Activated CD4-positive, alpha-beta T cell treated with anti-CD3 and anti-CD28 coated beads, Interleukin-2, amount 10 ng/mL, durations not matched to agents 7 days and 5 days (primary cell): Measurements from ENCODE around the gene GIMAP8. TPM values are rescaled to one million over a fixed set of nuclear protein-coding genes. Genes with fewer than 3 reads are reported as not detected.
A peak's percentile ranks its signal among the peaks of the same experiment; 100 is the strongest.

Source experiments
- CTCF ChIA-PET: fragments of 350-600 bp; sonication (Branson Sonifier 250); formaldehyde crosslinking; loops from one replicate; lab custom pipeline; 2021; ENCODE audit warnings: antibody characterized with exemption; lab: Charles Lee
- POLR2A ChIA-PET: fragments of 350-600 bp; sonication (Branson Sonifier 250); formaldehyde crosslinking; loops from one replicate; lab custom pipeline; 2021; ENCODE audit warnings: antibody characterized with exemption; lab: Charles Lee
- DNase-seq: peaks from one replicate; pipeline ENCODE4 v3.0.0-alpha.2; 2020
- H3K27ac Mint-ChIP-seq: one replicate; pipeline ENCODE4 v1.8.0; 2021; ENCODE audit warnings: mild to moderate bottlenecking, moderate library complexity, mixed read lengths
- H3K27me3 Mint-ChIP-seq: one replicate; pipeline ENCODE4 v1.8.0; 2021; ENCODE audit warnings: mixed read lengths
- H3K36me3 Mint-ChIP-seq: one replicate; pipeline ENCODE4 v1.8.0; 2021; ENCODE audit warnings: low read depth, mixed read lengths
- H3K4me1 Mint-ChIP-seq: one replicate; pipeline ENCODE4 v1.8.0; 2021; ENCODE audit warnings: mixed read lengths
- H3K4me3 Mint-ChIP-seq: one replicate; pipeline ENCODE4 v1.8.0; 2021; ENCODE audit warnings: mild to moderate bottlenecking, moderate library complexity, mixed read lengths
- H3K9me3 Mint-ChIP-seq: one replicate; pipeline ENCODE4 v1.8.0; 2021; ENCODE audit warnings: mixed read lengths
- total RNA-seq, 2 experiments: library from RNA; stranded (reverse); gene quantifications; one replicate each; pipeline ENCODE4 v1.2.3, GENCODE V29; 2021

GIMAP8 gene
- total RNA-seq, 2 experiments from 2014 or later = 35.9 to 36.3 TPM

GRCh38 chr7:150458756-150459155 lies 8.3 kb downstream of the GIMAP8 start:
- peaks cover 100% of the 10 kb centered on the region for H3K36me3 Mint-ChIP-seq
- DNase-seq = no peak
- ChIA-PET POLR2A (no interaction called here), CTCF (interaction anchor here (2.5 kb wide), 1 partner anchor 10 kb away, joined by 8 read pairs; no protein-coding TSS in a partner anchor)
- H3K4me3 Mint-ChIP-seq = no peak overlapping the region
- H3K4me1 Mint-ChIP-seq = peaks cover 74% of the 10 kb centered on the region
- peaks cover 56% of the 10 kb centered on the region for H3K9me3 Mint-ChIP-seq
- no peak overlapping the region for H3K27ac Mint-ChIP-seq
- H3K27me3 Mint-ChIP-seq = no peaks in the 10 kb centered on the region

- CTCF ChIA-PET = no interaction called here
- Mint-ChIP-seq H3K27me3 (no peaks in the 10 kb centered on the region), H3K4me3 (no peak overlapping the region), H3K4me1 (peaks cover 75% of the 10 kb centered on the region), H3K9me3 (peaks cover 38% of the 10 kb centered on the region), H3K27ac (peak overlapping the region; percentile 50), H3K36me3 (peaks cover 97% of the 10 kb centered on the region)
- POLR2A ChIA-PET = interaction anchor here (0.6 kb wide), 1 partner anchor 66 kb away, joined by 4 read pairs; no protein-coding TSS in a partner anchor
- DNase-seq = no peak
These were observed 11.1 kb downstream of the GIMAP8 start for GRCh38 chr7:150461520-150461919.

GRCh38 chr7:150462413-150462812 lies 12.0 kb downstream of the GIMAP8 start:
- peaks cover 41% of the 10 kb centered on the region for H3K9me3 Mint-ChIP-seq
- H3K27ac Mint-ChIP-seq = no peak overlapping the region
- H3K36me3 Mint-ChIP-seq = peaks cover 96% of the 10 kb centered on the region
- H3K4me3 Mint-ChIP-seq = no peak overlapping the region
- H3K4me1 Mint-ChIP-seq = peaks cover 73% of the 10 kb centered on the region
- DNase-seq = no peak
- H3K27me3 Mint-ChIP-seq = no peaks in the 10 kb centered on the region
- CTCF ChIA-PET = no interaction called here
- POLR2A ChIA-PET = no interaction called here

- H3K4me3 Mint-ChIP-seq = no peak overlapping the region
- peak overlapping the region; percentile 15 for H3K27ac Mint-ChIP-seq
- ChIA-PET POLR2A (no interaction called here), CTCF (no interaction called here)
- DNase-seq = no peak
- H3K4me1 Mint-ChIP-seq = peaks cover 75% of the 10 kb centered on the region
- no peaks in the 10 kb centered on the region for H3K27me3 Mint-ChIP-seq
- H3K36me3 Mint-ChIP-seq = peaks cover 96% of the 10 kb centered on the region
- H3K9me3 Mint-ChIP-seq = peaks cover 37% of the 10 kb centered on the region
These were observed 13.0 kb downstream of the GIMAP8 start for GRCh38 chr7:150463461-150463860.

GRCh38 chr7:150464962-150465361 lies 14.5 kb downstream of the GIMAP8 start:
- Mint-ChIP-seq H3K4me3 (no peak overlapping the region), H3K4me1 (peaks cover 82% of the 10 kb centered on the region), H3K36me3 (peaks cover 94% of the 10 kb centered on the region), H3K9me3 (peaks cover 33% of the 10 kb centered on the region), H3K27ac (no peak overlapping the region), H3K27me3 (no peaks in the 10 kb centered on the region)
- CTCF ChIA-PET = interaction anchor here (0.7 to 2.9 kb wide), 5 partner anchors 9 to 34 kb away, joined by 3 to 9 read pairs (median 4); no protein-coding TSS in a partner anchor
- POLR2A ChIA-PET = no interaction called here
- DNase-seq = no peak

- ChIA-PET CTCF (interaction anchor here (0.7 to 2.9 kb wide), 5 partner anchors 10 to 34 kb away, joined by 3 to 9 read pairs (median 4); no protein-coding TSS in a partner anchor), POLR2A (interaction anchor here (1.1 kb wide), 1 partner anchor 49 kb away, joined by 3 read pairs; the partner anchor contains the start of gene GIMAP7)
- Mint-ChIP-seq H3K4me3 (no peak overlapping the region), H3K27ac (no peak overlapping the region), H3K4me1 (peaks cover 83% of the 10 kb centered on the region), H3K27me3 (no peaks in the 10 kb centered on the region), H3K9me3 (peaks cover 29% of the 10 kb centered on the region), H3K36me3 (peaks cover 94% of the 10 kb centered on the region)
- no peak for DNase-seq
These were observed 15.0 kb downstream of the GIMAP8 start for GRCh38 chr7:150465414-150465813.

GRCh38 chr7:150466477-150466876 lies 16.0 kb downstream of the GIMAP8 start:
- no peak for DNase-seq
- H3K4me3 Mint-ChIP-seq = no peak overlapping the region
- H3K36me3 Mint-ChIP-seq = peaks cover 92% of the 10 kb centered on the region
- POLR2A ChIA-PET = interaction anchor here (1.1 kb wide), 1 partner anchor 48 kb away, joined by 3 read pairs; the partner anchor contains the start of gene GIMAP7
- peaks cover 81% of the 10 kb centered on the region for H3K4me1 Mint-ChIP-seq
- H3K27ac Mint-ChIP-seq = no peak overlapping the region
- no peaks in the 10 kb centered on the region for H3K27me3 Mint-ChIP-seq
- CTCF ChIA-PET = interaction anchor here (0.7 to 2.9 kb wide), 6 partner anchors 9 to 53 kb away, joined by 3 to 9 read pairs (median 4); no protein-coding TSS in a partner anchor
- H3K9me3 Mint-ChIP-seq = peaks cover 20% of the 10 kb centered on the region

GRCh38 chr7:150468241-150468640 lies 17.8 kb downstream of the GIMAP8 start:
- H3K27ac Mint-ChIP-seq = no peak overlapping the region
- no peaks in the 10 kb centered on the region for H3K27me3 Mint-ChIP-seq
- no peak overlapping the region for H3K4me3 Mint-ChIP-seq
- POLR2A ChIA-PET = no interaction called here
- H3K4me1 Mint-ChIP-seq = peaks cover 82% of the 10 kb centered on the region
- H3K36me3 Mint-ChIP-seq = peaks cover 91% of the 10 kb centered on the region
- no peak for DNase-seq
- CTCF ChIA-PET = interaction anchor here (1.8 kb wide), 1 partner anchor 19 kb away, joined by 5 read pairs; no protein-coding TSS in a partner anchor
- peaks cover 7% of the 10 kb centered on the region for H3K9me3 Mint-ChIP-seq

- no peaks in the 10 kb centered on the region for H3K27me3 Mint-ChIP-seq
- H3K4me1 Mint-ChIP-seq = peaks cover 78% of the 10 kb centered on the region
- DNase-seq = no peak
- H3K27ac Mint-ChIP-seq = no peak overlapping the region
- H3K4me3 Mint-ChIP-seq = no peak overlapping the region
- peaks cover 16% of the 10 kb centered on the region for H3K9me3 Mint-ChIP-seq
- peaks cover 92% of the 10 kb centered on the region for H3K36me3 Mint-ChIP-seq
- ChIA-PET CTCF (interaction anchor here (0.7 kb wide), 1 partner anchor 961 kb away, joined by 4 read pairs; no protein-coding TSS in a partner anchor), POLR2A (no interaction called here)
These were observed 21.5 kb downstream of the GIMAP8 start for GRCh38 chr7:150471886-150472285.

- Mint-ChIP-seq H3K4me1 (peaks cover 80% of the 10 kb centered on the region), H3K27me3 (no peaks in the 10 kb centered on the region), H3K27ac (peak overlapping the region; percentile 51), H3K4me3 (no peak overlapping the region), H3K9me3 (peaks cover 14% of the 10 kb centered on the region), H3K36me3 (peaks cover 93% of the 10 kb centered on the region)
- DNase-seq = no peak
- CTCF ChIA-PET = interaction anchor here (0.6 to 1.4 kb wide), 3 partner anchors 23 to 544 kb away, joined by 3 read pairs; no protein-coding TSS in a partner anchor
- POLR2A ChIA-PET = no interaction called here
These were observed 23.5 kb downstream of the GIMAP8 start for GRCh38 chr7:150473902-150474301.

- H3K27ac Mint-ChIP-seq = peak overlapping the region; percentile 42
- CTCF ChIA-PET = interaction anchor here (0.9 to 2.2 kb wide), 3 partner anchors 11 to 302 kb away, joined by 3 to 9 read pairs (median 3); no protein-coding TSS in a partner anchor
- H3K9me3 Mint-ChIP-seq = peaks cover 16% of the 10 kb centered on the region
- H3K4me1 Mint-ChIP-seq = peaks cover 82% of the 10 kb centered on the region
- POLR2A ChIA-PET = no interaction called here
- no peak overlapping the region for H3K4me3 Mint-ChIP-seq
- DNase-seq = no peak
- peaks cover 89% of the 10 kb centered on the region for H3K36me3 Mint-ChIP-seq
- H3K27me3 Mint-ChIP-seq = no peaks in the 10 kb centered on the region
These were observed 25.9 kb downstream of the GIMAP8 start for GRCh38 chr7:150476285-150476684.

- ChIA-PET POLR2A (no interaction called here), CTCF (interaction anchor here (0.8 kb wide), 1 partner anchor 28 kb away, joined by 3 read pairs; no protein-coding TSS in a partner anchor)
- no peaks in the 10 kb centered on the region for H3K27me3 Mint-ChIP-seq
- no peak for DNase-seq
- peak overlapping the region; percentile 42 for H3K27ac Mint-ChIP-seq
- peaks cover 16% of the 10 kb centered on the region for H3K9me3 Mint-ChIP-seq
- peaks cover 85% of the 10 kb centered on the region for H3K4me1 Mint-ChIP-seq
- H3K4me3 Mint-ChIP-seq = no peak overlapping the region
- H3K36me3 Mint-ChIP-seq = peaks cover 87% of the 10 kb centered on the region
These were observed 26.6 kb downstream of the GIMAP8 start for GRCh38 chr7:150476819-150477631.
